Testis (tissue), 3 donors: Measurements from ENCODE around the gene KAT6B. TPM values are rescaled to one million over a fixed set of nuclear protein-coding genes. Genes with fewer than 3 reads are reported as not detected.

Source experiments
- DNase-seq: peaks from one replicate; pipeline ENCODE4 v3.0.0-alpha.2; 2019
- H3K27ac ChIP-seq, 2 donors: fragments of 200-600 bp; sonication (generic); one replicate each; pipeline ENCODE4 v1.5.1; 2019
- H3K27me3 ChIP-seq: fragments of 200-600 bp; sonication (generic); one replicate; pipeline ENCODE4 v1.5.1; 2019
- H3K36me3 ChIP-seq: fragments of 200-600 bp; sonication (generic); one replicate; pipeline ENCODE4 v1.5.1; 2017; ENCODE audit warnings: low read depth; ENCODE audit errors: missing control alignments
- H3K4me1 ChIP-seq: fragments of 200-600 bp; sonication (generic); one replicate; pipeline ENCODE4 v1.5.1; 2019
- H3K4me3 ChIP-seq, 2 donors: fragments of 200-600 bp; sonication (generic); one replicate each; pipeline ENCODE4 v1.5.1; 2017 to 2019
- H3K9me3 ChIP-seq: fragments of 200-600 bp; sonication (generic); one replicate; pipeline ENCODE4 v1.5.1; 2017
- CTCF ChIP-seq, 3 experiments: fragments of 450-650 bp in 2 of 3; fragments of 200-600 bp in 1 of 3; sonication (generic) in 1 of 3; IDR thresholded peaks; one replicate each; pipeline ENCODE4 v1.5.1; 2016 to 2019; ENCODE audit warnings: antibody characterized with exemption in 3 of 3, mild to moderate bottlenecking in 2 of 3, moderate library complexity in 1 of 3
- POLR2A ChIP-seq: fragments of 450-650 bp; IDR thresholded peaks from one replicate; pipeline ENCODE4 v1.6.1; 2017; ENCODE audit warnings: antibody characterized with exemption, mild to moderate bottlenecking, moderate library complexity
- WGBS, 2 donors: methylation state at CpG; one replicate each; pipeline ENCODE4 v1.1.5; 2018; 5-methylcytosine and 5-hydroxymethylcytosine counted together
- intact Hi-C: fragments of 100-400 bp; cut with DNase I; formaldehyde crosslinking; loops from one replicate; pipeline ENCODE4 v1.15.1; 2023; ENCODE audit warnings: low total_unique reads
- polyA plus RNA-seq: library from polyadenylated mRNA; stranded (reverse); fragments of 350-450 nt; fragmentation: Illumina TruSeq; extraction: RNeasy Lipid Tissue Mini Kit (QIAGEN cat#74804); gene quantifications from one replicate; pipeline ENCODE4 v1.2.3, GENCODE V29; 2014; ENCODE audit warnings: low read depth, low replicate concordance; ENCODE audit not compliant: insufficient read depth
- total RNA-seq, 2 donors: library from RNA; depleted of rRNA; stranded (reverse); fragments of >200 nt; gene quantifications; one replicate each; pipeline ENCODE4 v1.2.3, GENCODE V29; 2016

Gene KAT6B
- total and polyA plus RNA-seq, 3 donors from 2014 or later, result 23.9 to 109 (median 106) TPM

GRCh38 chr10:74977913-74978847 lies 151.8 kb downstream of the KAT6B start:
- H3K9me3 ChIP-seq, result no peaks in the 10 kb centered on the region
- no peaks in the 10 kb centered on the region for H3K27me3 ChIP-seq
- intact Hi-C loops, result no loop called here
- H3K4me1 ChIP-seq, result peaks cover 15% of the 10 kb centered on the region
- TF ChIP-seq CTCF (IDR thresholded peaks at IDR 0.05) (no peak), POLR2A (no peak)
- no peak overlapping the region for H3K4me3 ChIP-seq
- WGBS, 2 donors, result 80 to 88% methylated on average over 8 of the region's 8 CpGs
- no peak overlapping the region for H3K27ac ChIP-seq
- no peaks in the 10 kb centered on the region for H3K36me3 ChIP-seq
- DNase-seq, result no peak

GRCh38 chr10:74981831-74982633 lies 155.6 kb downstream of the KAT6B start:
- TF ChIP-seq POLR2A (no peak), CTCF (IDR thresholded peaks at IDR 0.05) (no peak)
- no peaks in the 10 kb centered on the region for H3K9me3 ChIP-seq
- no peaks in the 10 kb centered on the region for H3K27me3 ChIP-seq
- no peak overlapping the region for H3K4me3 ChIP-seq
- intact Hi-C loops, result no loop called here
- H3K36me3 ChIP-seq, result no peaks in the 10 kb centered on the region
- H3K4me1 ChIP-seq, result no peaks in the 10 kb centered on the region
- H3K27ac ChIP-seq, result no peak overlapping the region
- DNase-seq, result no peak
- WGBS, 2 donors, result 73% methylated on average over 5 of the region's 5 CpGs

- no peaks in the 10 kb centered on the region for H3K27me3 ChIP-seq
Measured at GRCh38 chr10:74982634-74982982, 156.2 kb downstream of the KAT6B start.

GRCh38 chr10:74983383-74983782 lies 157.0 kb downstream of the KAT6B start:
- Histone ChIP-seq H3K27ac (no peak overlapping the region), H3K4me3 (no peak overlapping the region), H3K9me3 (no peaks in the 10 kb centered on the region), H3K4me1 (peaks cover 14% of the 10 kb centered on the region), H3K27me3 (no peaks in the 10 kb centered on the region), H3K36me3 (no peaks in the 10 kb centered on the region)
- DNase-seq, result no peak
- 75 to 86% methylated on average over 2 of the region's 2 CpGs for WGBS, 2 donors
- TF ChIP-seq CTCF (IDR thresholded peaks at IDR 0.05) (no peak), POLR2A (no peak)
- intact Hi-C loops, result no loop called here

More at GRCh38 chr10:74982634-74982982, 156.2 kb downstream of the KAT6B start:
- intact Hi-C loops, result no loop called here
- no peaks in the 10 kb centered on the region for H3K36me3 ChIP-seq
- peaks cover 6% of the 10 kb centered on the region for H3K4me1 ChIP-seq
- no peak for TF ChIP-seq CTCF (IDR thresholded peaks at IDR 0.05)
- TF ChIP-seq POLR2A, result no peak
- no peak for DNase-seq
- no peak overlapping the region for H3K4me3 ChIP-seq
- no peak overlapping the region for H3K27ac ChIP-seq
- H3K9me3 ChIP-seq, result no peaks in the 10 kb centered on the region
- WGBS, 2 donors, result 90 to 94% methylated on average over 2 of the region's 2 CpGs
